NB4 (cell line): ENCODE results near the gene PRF1.

ENCODE experiments used
- DNase-seq: peaks from one replicate; pipeline ENCODE4 v3.0.0; 2010; ENCODE audit warnings: low read depth
- H3K4me3 ChIP-seq: one replicate; pipeline ENCODE4 v1.5.1; 2011; ENCODE audit warnings: mild to moderate bottlenecking, low read depth, low read length, moderate library complexity
- CTCF ChIP-seq: IDR thresholded peaks from one replicate; pipeline ENCODE4 v1.5.1; 2012; ENCODE audit warnings: low read depth, low read length
- MAX ChIP-seq: IDR thresholded peaks from 2 replicates; pipeline ENCODE4 v1.6.1; 2011; ENCODE audit warnings: low read depth, low read length
- MYC ChIP-seq: IDR thresholded peaks from 2 replicates; pipeline ENCODE4 v1.6.1; 2011; ENCODE audit warnings: low read depth, low read length
- POLR2A ChIP-seq: IDR thresholded peaks from 2 replicates; pipeline ENCODE4 v1.6.1; 2011; ENCODE audit warnings: mild to moderate bottlenecking; ENCODE audit not compliant: insufficient read length; ENCODE audit errors: extremely low read depth

PRF1 gene

GRCh38 chr10:70571236-70571635 lies 31.3 kb downstream of the PRF1 start:
- TF ChIP-seq MAX, result no peak
- TF ChIP-seq CTCF, result no peak
- no peak for TF ChIP-seq MYC
- TF ChIP-seq POLR2A, result no peak
- DNase-seq, result no peak
- no peak overlapping the region for H3K4me3 ChIP-seq

GRCh38 chr10:70568781-70569495 lies 33.6 kb downstream of the PRF1 start:
- H3K4me3 ChIP-seq, result no peak overlapping the region
- TF ChIP-seq MYC (no peak), MAX (no peak), CTCF (no peak), POLR2A (no peak)
- no peak for DNase-seq

GRCh38 chr10:70568113-70568512 lies 34.4 kb downstream of the PRF1 start:
- no peak overlapping the region for H3K4me3 ChIP-seq
- DNase-seq, result no peak
- no peak for TF ChIP-seq POLR2A
- TF ChIP-seq CTCF, result no peak
- TF ChIP-seq MYC, result no peak
- no peak for TF ChIP-seq MAX

GRCh38 chr10:70567603-70568002 lies 34.9 kb downstream of the PRF1 start:
- TF ChIP-seq MYC, result no peak
- no peak for TF ChIP-seq POLR2A
- no peak for TF ChIP-seq MAX
- TF ChIP-seq CTCF, result no peak
- H3K4me3 ChIP-seq, result no peak overlapping the region
- no peak for DNase-seq

- no peak for DNase-seq
- no peak for TF ChIP-seq CTCF
- TF ChIP-seq MYC, result no peak
- TF ChIP-seq MAX, result no peak
- TF ChIP-seq POLR2A, result no peak
- no peak overlapping the region for H3K4me3 ChIP-seq
These were observed 35.8 kb downstream of the PRF1 start for GRCh38 chr10:70566515-70567290.
